ENCODE results near the gene DLGAP3. TPM values are rescaled to one million over a fixed set of nuclear protein-coding genes. Genes with fewer than 3 reads are reported as not detected.

DLGAP3 gene
- total and polyA plus RNA-seq, 4 donors = 0.05 to 0.19 (median 0.08) TPM

DNA sequence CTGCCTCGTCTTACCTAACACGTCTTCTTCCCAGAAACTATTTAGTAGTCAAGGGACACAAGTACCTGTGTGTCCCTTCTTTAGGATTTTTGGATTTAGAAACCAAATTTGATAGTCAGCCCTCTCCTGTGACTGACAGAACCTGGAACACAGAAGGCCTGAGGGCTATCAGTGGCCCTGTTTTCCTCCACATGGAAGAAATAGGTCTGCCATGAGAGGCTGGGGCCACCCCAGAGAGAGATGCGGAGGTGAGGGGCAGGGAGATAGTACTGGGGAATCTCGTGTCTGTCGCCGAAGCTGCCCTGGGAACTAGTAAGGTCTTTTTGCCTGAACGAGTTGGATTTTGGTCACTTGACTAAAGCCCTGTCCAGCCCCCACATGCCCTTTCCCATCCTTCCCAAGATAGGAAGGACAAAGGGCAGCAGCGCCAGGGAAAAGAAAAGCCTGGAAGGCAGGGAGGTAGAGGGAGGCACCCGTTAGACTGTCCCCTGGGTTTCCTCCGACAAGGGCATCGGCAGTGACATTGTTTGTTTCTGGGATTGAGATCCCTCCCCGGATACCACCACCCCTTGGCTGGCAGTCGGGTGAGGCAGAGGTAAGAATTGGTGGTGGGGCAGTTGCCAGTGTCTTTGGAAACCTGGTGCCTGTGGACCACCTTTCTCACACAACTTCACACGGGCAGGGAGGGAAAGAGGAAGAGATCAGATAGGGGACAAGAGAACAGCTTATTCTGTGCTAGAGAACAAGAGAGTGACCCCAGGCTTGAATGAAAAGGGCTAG, 89.7 kb downstream of the DLGAP3 start:
- Histone ChIP-seq H3K27me3 (ENCODE audit: control insufficient read depth in 4 of 4, insufficient read depth in 4 of 4, low read length in 3 of 4) (no peaks in the 10 kb centered on the region), H3K4me1 (ENCODE audit: control insufficient read depth in 4 of 4, insufficient read depth in 4 of 4, low read length in 3 of 4) (peaks cover 0 to 5% (median 0%) of the 10 kb centered on the region in 4 donors), H3K36me3 (ENCODE audit: control insufficient read depth in 4 of 4, insufficient read depth in 3 of 4, low read depth in 1 of 4, low read length in 3 of 4) (no peaks in the 10 kb centered on the region), H3K4me3 (ENCODE audit: low read depth in 1 of 3, low read length in 3 of 3) (no peak overlapping the region), H3K9ac (ENCODE audit: low read depth in 1 of 2, low read length in 2 of 2) (no peak overlapping the region), H3K27ac (ENCODE audit: low read depth in 1 of 2, low read length in 2 of 2) (no peak overlapping the region), H3K9me3 (ENCODE audit: control insufficient read depth in 4 of 4, low read length in 3 of 4) (no peaks in the 10 kb centered on the region)
- no peak for DNase-seq (ENCODE audit: low spot score)
- 72% methylated on average over 14 of the region's 14 CpGs for WGBS
- TF ChIP-seq GABPA (IDR thresholded peaks at IDR 0.05 in 1 of 2, conservative IDR thresholded peaks at IDR 0.05 in 1 of 2) (no peak), RAD21 (IDR thresholded peaks at IDR 0.05) (no peak), FOXA1 (IDR thresholded peaks at IDR 0.05) (no peak), HNF4A (conservative IDR thresholded peaks at IDR 0.05) (no peak), JUND (IDR thresholded peaks at IDR 0.05) (no peak), NR2F2 (IDR thresholded peaks at IDR 0.05) (no peak), SP1 (IDR thresholded peaks at IDR 0.05) (no peak), EGR1 (IDR thresholded peaks at IDR 0.05; ENCODE audit: low read depth in 2 of 2) (no peak), TAF1 (conservative IDR thresholded peaks at IDR 0.05) (no peak), FOXA2 (IDR thresholded peaks at IDR 0.05) (no peak), YY1 (IDR thresholded peaks at IDR 0.05) (no peak), RXRA (IDR thresholded peaks at IDR 0.05) (no peak), HNF4G (IDR thresholded peaks at IDR 0.05) (no peak)
- TF ChIP-seq, protein P1, sequence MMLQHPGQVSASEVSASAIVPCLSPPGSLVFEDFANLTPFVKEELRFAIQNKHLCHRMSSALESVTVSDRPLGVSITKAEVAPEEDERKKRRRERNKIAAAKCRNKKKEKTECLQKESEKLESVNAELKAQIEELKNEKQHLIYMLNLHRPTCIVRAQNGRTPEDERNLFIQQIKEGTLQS (IDR thresholded peaks at IDR 0.05) = no peak
- TF ChIP-seq, protein P2, sequence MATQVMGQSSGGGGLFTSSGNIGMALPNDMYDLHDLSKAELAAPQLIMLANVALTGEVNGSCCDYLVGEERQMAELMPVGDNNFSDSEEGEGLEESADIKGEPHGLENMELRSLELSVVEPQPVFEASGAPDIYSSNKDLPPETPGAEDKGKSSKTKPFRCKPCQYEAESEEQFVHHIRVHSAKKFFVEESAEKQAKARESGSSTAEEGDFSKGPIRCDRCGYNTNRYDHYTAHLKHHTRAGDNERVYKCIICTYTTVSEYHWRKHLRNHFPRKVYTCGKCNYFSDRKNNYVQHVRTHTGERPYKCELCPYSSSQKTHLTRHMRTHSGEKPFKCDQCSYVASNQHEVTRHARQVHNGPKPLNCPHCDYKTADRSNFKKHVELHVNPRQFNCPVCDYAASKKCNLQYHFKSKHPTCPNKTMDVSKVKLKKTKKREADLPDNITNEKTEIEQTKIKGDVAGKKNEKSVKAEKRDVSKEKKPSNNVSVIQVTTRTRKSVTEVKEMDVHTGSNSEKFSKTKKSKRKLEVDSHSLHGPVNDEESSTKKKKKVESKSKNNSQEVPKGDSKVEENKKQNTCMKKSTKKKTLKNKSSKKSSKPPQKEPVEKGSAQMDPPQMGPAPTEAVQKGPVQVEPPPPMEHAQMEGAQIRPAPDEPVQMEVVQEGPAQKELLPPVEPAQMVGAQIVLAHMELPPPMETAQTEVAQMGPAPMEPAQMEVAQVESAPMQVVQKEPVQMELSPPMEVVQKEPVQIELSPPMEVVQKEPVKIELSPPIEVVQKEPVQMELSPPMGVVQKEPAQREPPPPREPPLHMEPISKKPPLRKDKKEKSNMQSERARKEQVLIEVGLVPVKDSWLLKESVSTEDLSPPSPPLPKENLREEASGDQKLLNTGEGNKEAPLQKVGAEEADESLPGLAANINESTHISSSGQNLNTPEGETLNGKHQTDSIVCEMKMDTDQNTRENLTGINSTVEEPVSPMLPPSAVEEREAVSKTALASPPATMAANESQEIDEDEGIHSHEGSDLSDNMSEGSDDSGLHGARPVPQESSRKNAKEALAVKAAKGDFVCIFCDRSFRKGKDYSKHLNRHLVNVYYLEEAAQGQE (IDR thresholded peaks at IDR 0.05) = no peak
- TF ChIP-seq, protein P3, sequence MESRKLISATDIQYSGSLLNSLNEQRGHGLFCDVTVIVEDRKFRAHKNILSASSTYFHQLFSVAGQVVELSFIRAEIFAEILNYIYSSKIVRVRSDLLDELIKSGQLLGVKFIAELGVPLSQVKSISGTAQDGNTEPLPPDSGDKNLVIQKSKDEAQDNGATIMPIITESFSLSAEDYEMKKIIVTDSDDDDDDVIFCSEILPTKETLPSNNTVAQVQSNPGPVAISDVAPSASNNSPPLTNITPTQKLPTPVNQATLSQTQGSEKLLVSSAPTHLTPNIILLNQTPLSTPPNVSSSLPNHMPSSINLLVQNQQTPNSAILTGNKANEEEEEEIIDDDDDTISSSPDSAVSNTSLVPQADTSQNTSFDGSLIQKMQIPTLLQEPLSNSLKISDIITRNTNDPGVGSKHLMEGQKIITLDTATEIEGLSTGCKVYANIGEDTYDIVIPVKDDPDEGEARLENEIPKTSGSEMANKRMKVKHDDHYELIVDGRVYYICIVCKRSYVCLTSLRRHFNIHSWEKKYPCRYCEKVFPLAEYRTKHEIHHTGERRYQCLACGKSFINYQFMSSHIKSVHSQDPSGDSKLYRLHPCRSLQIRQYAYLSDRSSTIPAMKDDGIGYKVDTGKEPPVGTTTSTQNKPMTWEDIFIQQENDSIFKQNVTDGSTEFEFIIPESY (IDR thresholded peaks at IDR 0.05) = no peak
- TF ChIP-seq, protein P4, sequence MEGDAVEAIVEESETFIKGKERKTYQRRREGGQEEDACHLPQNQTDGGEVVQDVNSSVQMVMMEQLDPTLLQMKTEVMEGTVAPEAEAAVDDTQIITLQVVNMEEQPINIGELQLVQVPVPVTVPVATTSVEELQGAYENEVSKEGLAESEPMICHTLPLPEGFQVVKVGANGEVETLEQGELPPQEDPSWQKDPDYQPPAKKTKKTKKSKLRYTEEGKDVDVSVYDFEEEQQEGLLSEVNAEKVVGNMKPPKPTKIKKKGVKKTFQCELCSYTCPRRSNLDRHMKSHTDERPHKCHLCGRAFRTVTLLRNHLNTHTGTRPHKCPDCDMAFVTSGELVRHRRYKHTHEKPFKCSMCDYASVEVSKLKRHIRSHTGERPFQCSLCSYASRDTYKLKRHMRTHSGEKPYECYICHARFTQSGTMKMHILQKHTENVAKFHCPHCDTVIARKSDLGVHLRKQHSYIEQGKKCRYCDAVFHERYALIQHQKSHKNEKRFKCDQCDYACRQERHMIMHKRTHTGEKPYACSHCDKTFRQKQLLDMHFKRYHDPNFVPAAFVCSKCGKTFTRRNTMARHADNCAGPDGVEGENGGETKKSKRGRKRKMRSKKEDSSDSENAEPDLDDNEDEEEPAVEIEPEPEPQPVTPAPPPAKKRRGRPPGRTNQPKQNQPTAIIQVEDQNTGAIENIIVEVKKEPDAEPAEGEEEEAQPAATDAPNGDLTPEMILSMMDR (IDR thresholded peaks at IDR 0.05; ENCODE audit: low read depth, low read length, missing input control) = no peak
- TF ChIP-seq, protein P5, sequence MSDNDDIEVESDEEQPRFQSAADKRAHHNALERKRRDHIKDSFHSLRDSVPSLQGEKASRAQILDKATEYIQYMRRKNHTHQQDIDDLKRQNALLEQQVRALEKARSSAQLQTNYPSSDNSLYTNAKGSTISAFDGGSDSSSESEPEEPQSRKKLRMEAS (IDR thresholded peaks at IDR 0.05) = no peak

Data from liver (tissue), 9 donors.